Measurements from ENCODE around the gene NACAD. TPM values are rescaled to one million over a fixed set of nuclear protein-coding genes. Genes with fewer than 3 reads are reported as not detected.

NACAD gene
- polyA plus RNA-seq, 1 experiment, result 0.64 TPM

GRCh38 chr7:45103958-45104843, 15.4 kb upstream of the NACAD start:
- CTCF ChIA-PET, result no interaction called here
- H3K9me3 ChIP-seq (ENCODE audit: control insufficient read depth, insufficient read depth, low read length), result no peaks in the 10 kb centered on the region
- H3K4me3 ChIP-seq (ENCODE audit: low read depth, low read length), result no peak overlapping the region
- no peak for TF ChIP-seq CTCF (IDR thresholded peaks at IDR 0.05; ENCODE audit: low read depth, low read length)
- POLR2A ChIA-PET, result no interaction called here
- no peak overlapping the region for H3K27ac ChIP-seq (ENCODE audit: low read depth, low read length)
- H3K27me3 ChIP-seq (ENCODE audit: control insufficient read depth, insufficient read depth, low read length), result no peaks in the 10 kb centered on the region
- no peak for DNase-seq (ENCODE audit: low read depth, low spot score)

GRCh38 chr7:45102785-45103712, 14.3 kb upstream of the NACAD start:
- DNase-seq (ENCODE audit: low read depth, low spot score), result no peak
- ChIA-PET CTCF (no interaction called here), POLR2A (no interaction called here)
- no peak for TF ChIP-seq CTCF (IDR thresholded peaks at IDR 0.05; ENCODE audit: low read depth, low read length)
- Histone ChIP-seq H3K9me3 (ENCODE audit: control insufficient read depth, insufficient read depth, low read length) (no peaks in the 10 kb centered on the region), H3K4me3 (ENCODE audit: low read depth, low read length) (no peak overlapping the region), H3K27ac (ENCODE audit: low read depth, low read length) (no peak overlapping the region), H3K27me3 (ENCODE audit: control insufficient read depth, insufficient read depth, low read length) (no peaks in the 10 kb centered on the region)

GRCh38 chr7:45101748-45102147, 13.0 kb upstream of the NACAD start:
- no peak for DNase-seq (ENCODE audit: low read depth, low spot score)
- Histone ChIP-seq H3K9me3 (ENCODE audit: control insufficient read depth, insufficient read depth, low read length) (no peaks in the 10 kb centered on the region), H3K4me3 (ENCODE audit: low read depth, low read length) (no peak overlapping the region), H3K27ac (ENCODE audit: low read depth, low read length) (no peak overlapping the region), H3K27me3 (ENCODE audit: control insufficient read depth, insufficient read depth, low read length) (no peaks in the 10 kb centered on the region)
- ChIA-PET POLR2A (no interaction called here), CTCF (no interaction called here)
- TF ChIP-seq CTCF (IDR thresholded peaks at IDR 0.05; ENCODE audit: low read depth, low read length), result no peak

GRCh38 chr7:45100761-45101480, 12.2 kb upstream of the NACAD start:
- no peak overlapping the region for H3K4me3 ChIP-seq (ENCODE audit: low read depth, low read length)
- TF ChIP-seq CTCF (IDR thresholded peaks at IDR 0.05; ENCODE audit: low read depth, low read length), result no peak
- no peaks in the 10 kb centered on the region for H3K9me3 ChIP-seq (ENCODE audit: control insufficient read depth, insufficient read depth, low read length)
- POLR2A ChIA-PET, result no interaction called here
- CTCF ChIA-PET, result no interaction called here
- DNase-seq (ENCODE audit: low read depth, low spot score), result no peak
- H3K27me3 ChIP-seq (ENCODE audit: control insufficient read depth, insufficient read depth, low read length), result no peaks in the 10 kb centered on the region
- no peak overlapping the region for H3K27ac ChIP-seq (ENCODE audit: low read depth, low read length)
